AG09309 (cell line): Measurements from ENCODE around the gene ZBTB14.

Experiments used
- DNase-seq: peaks from one replicate; pipeline ENCODE4 v3.0.0-alpha.2; 2010; ENCODE audit warnings: low read depth
- H3K4me3 ChIP-seq: 2 replicates; pipeline ENCODE4 v1.5.1; 2011; ENCODE audit warnings: mild to moderate bottlenecking, low read depth, low read length, moderate library complexity; ENCODE audit not compliant: control insufficient read depth
- CTCF ChIP-seq: IDR thresholded peaks from 2 replicates; pipeline ENCODE4 v1.5.1; 2011; ENCODE audit warnings: mild to moderate bottlenecking, low read depth, low read length, inconsistent platforms; ENCODE audit not compliant: insufficient read depth, control insufficient read depth; ENCODE audit errors: missing control alignments

ZBTB14 gene

GRCh38 chr18:5276947-5277346 is 18.6 kb downstream of the ZBTB14 start:
- DNase-seq, result no peak
- no peak for TF ChIP-seq CTCF
- no peak overlapping the region for H3K4me3 ChIP-seq

GRCh38 chr18:5275872-5276271 is 19.7 kb downstream of the ZBTB14 start:
- no peak for TF ChIP-seq CTCF
- no peak for DNase-seq
- no peak overlapping the region for H3K4me3 ChIP-seq

GRCh38 chr18:5268874-5269273 is 26.7 kb downstream of the ZBTB14 start:
- no peak overlapping the region for H3K4me3 ChIP-seq
- DNase-seq, result no peak
- no peak for TF ChIP-seq CTCF

- TF ChIP-seq CTCF, result no peak
- DNase-seq, result no peak
- H3K4me3 ChIP-seq, result no peak overlapping the region
Measured at GRCh38 chr18:5266721-5267120, 28.8 kb downstream of the ZBTB14 start.

GRCh38 chr18:5253910-5254309 is 41.6 kb downstream of the ZBTB14 start:
- no peak for DNase-seq
- no peak for TF ChIP-seq CTCF

GRCh38 chr18:5251117-5251516 is 44.4 kb downstream of the ZBTB14 start:
- no peak for DNase-seq
- TF ChIP-seq CTCF, result no peak
- no peak overlapping the region for H3K4me3 ChIP-seq

More at GRCh38 chr18:5253910-5254309, 41.6 kb downstream of the ZBTB14 start:
- H3K4me3 ChIP-seq, result no peak overlapping the region

- no peak for TF ChIP-seq CTCF
- DNase-seq, result no peak
- H3K4me3 ChIP-seq, result no peak overlapping the region
Measured at GRCh38 chr18:5250603-5251002, 44.9 kb downstream of the ZBTB14 start.
